T follicular helper cell (primary cell): ENCODE results near the gene PTPRN2.
"Not testable (repeated sequence)": the region's sequence is repeated elsewhere in the genome, so short reads cannot be mapped to it uniquely, and the experiment has no call there.

Source experiments
- DNase-seq: peaks from one replicate; pipeline ENCODE4 v3.0.0-alpha.2; 2020; ENCODE audit warnings: low read depth

PTPRN2 gene

GRCh38 chr7:158166386-158167340 lies 421.0 kb downstream of the PTPRN2 start:
- no peak for DNase-seq

DNA sequence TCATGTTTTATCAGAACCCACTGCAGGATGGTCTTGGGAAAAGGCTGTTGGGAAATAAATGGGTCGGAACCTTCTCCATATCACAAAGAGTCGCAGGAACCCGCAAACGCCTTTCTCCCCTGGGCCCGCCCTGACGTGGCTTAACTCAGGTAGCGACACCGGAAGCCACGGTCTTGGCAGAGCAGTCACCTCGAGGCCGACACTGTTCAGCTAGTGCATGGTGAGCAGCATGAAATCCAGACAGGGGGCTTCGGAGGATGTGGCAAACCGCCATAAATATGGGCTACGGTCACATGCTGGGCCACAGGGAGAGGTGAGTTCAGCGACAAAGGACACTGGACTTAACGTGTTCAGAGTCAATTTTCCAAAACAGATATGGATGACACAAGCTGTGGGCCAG lies 421.9 kb downstream of the PTPRN2 start:
- DNase-seq = no peak

- no peak for DNase-seq
Measured at GRCh38 chr7:158164101-158165095, 423.2 kb downstream of the PTPRN2 start.

DNA sequence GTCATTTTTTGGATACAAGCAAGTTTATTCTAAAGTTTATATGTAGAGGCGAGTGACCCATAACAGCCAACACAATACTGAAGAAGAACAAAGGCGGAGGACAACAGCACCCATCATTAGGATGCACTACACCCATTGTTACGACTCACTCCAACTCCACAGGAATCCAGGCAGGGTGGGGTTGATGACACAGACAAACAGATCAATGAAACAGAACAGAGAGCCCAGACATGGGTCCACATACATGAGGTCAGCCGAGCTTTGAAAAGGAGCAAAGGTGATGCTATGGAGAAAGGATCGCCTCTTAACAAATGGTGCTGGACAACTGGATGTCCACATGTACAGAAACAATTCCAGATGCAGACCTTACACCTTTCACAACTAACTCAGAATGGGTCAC lies 426.4 kb downstream of the PTPRN2 start:
- no peak for DNase-seq

DNA sequence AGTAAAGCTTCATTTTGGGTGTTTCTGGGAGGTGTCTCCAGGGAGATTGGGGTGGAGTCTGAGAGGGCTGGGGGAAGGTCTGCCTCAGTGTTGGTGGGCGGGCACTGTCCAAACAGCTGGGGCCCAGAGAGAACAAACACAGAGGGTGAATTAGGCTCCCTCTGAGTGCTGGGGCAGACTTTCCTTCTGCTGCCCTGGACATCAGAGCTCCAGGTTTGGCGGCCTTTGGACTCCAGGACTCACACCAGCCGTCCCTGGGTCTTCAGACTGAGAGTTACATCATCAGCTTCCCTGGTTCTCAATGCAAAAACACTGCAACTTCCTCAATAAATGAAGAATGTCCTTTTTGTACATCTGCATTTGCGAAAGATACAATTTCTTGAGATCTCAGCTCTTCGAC lies 427.4 kb downstream of the PTPRN2 start:
- no peak for DNase-seq

DNA sequence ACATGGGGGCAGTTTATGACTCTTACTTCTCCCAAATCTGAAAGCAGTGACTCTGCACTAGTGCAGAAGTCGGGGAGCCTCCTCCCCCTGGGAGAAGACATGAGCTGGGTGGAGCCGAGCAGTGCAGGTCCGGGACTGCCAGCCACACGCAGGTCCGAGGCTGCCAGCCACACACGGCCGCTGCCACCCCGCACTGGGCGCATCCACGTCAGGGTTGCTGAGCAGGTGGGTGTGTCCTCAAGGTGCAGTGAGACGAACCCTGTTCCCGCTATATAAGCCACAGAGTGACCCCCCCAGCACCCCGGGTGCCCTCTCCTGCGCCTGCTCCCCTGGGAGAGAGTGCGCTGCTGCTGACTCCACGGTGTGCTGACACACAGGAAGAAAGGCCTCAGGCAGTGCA lies 430.2 kb downstream of the PTPRN2 start:
- DNase-seq = no peak

- DNase-seq = not testable (repeated sequence)
Measured at GRCh38 chr7:158151273-158151672, 436.4 kb downstream of the PTPRN2 start.

DNA sequence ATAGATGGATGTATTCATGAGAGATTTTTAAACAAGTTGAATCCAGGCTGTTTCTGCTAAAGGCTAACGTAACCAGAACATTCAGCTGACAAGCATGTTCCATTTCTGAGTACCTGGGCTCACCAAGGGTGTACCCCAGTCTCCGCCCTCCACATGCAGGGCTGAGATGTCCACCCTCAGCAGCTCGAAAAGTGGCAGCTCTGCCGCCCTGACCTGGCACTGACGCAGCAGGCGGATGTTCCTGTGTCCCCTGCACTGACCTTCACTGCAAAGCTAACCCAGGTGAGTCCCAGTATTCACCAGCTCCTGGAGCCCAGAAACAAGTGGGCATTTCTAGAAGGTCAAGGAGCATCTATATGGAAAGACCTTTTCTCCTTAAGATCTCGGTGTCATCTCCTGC lies 437.4 kb downstream of the PTPRN2 start:
- no peak for DNase-seq

- DNase-seq = not testable (repeated sequence)
Measured at GRCh38 chr7:158147431-158147830, 440.2 kb downstream of the PTPRN2 start.

DNA sequence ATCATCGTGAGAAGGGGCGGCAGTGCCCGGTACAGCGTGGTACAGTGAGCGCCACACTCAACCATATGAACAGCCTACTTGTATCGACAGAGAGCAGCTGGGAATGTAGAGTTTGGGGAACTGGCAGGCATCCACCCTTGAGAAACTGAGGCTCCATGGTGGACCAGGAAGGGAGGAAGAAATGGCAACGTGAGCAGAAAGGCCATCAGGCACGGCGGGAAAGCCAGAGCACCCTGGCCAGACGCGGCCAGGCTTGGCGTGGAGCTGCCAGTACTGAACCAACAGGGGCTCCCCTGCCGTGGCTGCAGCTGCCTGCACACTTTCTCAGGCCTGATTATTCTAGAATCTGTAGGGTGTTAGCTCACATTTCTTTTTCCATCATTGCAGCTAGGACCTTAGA lies 442.3 kb downstream of the PTPRN2 start:
- no peak for DNase-seq

DNA sequence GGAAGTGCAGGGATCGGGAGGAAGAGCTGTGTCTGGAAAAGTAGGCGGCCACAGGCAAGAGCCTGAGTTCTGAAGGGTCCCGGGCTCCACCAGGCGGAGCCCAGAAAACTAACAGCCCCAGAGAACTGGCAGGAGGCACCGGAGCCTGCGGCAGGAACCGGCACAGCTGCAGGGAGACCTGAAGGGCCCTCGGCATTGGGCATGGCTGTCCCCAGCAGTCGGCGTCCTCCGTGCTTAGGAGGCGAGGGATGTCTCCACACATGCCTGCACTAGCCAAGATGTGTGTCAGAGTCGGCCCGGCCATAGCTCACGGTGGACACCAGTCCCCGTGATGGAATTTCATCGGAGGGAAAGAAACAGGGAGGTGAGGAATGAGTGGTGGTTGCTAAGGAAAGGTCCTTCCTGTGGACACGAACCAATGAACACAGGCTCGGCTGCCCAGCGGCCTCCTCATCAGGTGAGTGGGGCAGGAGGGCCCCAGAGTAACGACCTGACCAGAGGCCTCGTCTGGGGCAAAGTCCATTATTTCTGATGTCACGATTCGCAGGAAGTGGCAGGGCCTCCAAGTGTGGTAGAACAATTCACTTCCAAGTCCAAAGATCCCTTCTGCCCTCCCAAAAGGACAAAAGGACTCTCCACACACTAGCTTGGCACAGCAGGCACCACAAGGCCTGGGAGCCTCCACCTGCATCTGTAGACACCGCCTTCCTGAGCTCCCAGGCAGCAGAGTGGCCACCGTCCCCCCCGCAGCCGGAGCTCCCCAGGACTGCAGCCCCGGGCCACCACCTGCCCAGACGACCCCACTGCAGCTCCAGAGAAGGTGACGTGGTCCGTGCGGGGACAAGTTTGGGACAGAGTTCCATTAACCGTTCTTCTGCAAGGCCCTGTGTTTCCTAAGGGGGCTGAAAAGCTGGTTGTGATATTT lies 444.2 kb downstream of the PTPRN2 start:
- no peak for DNase-seq

GRCh38 chr7:158142657-158143056 lies 445.0 kb downstream of the PTPRN2 start:
- no peak for DNase-seq

- no peak for DNase-seq
Measured at GRCh38 chr7:158141806-158142518, 445.7 kb downstream of the PTPRN2 start.

- no peak for DNase-seq
Measured at GRCh38 chr7:158141221-158141582, 446.4 kb downstream of the PTPRN2 start.

GRCh38 chr7:158140538-158141220 lies 446.9 kb downstream of the PTPRN2 start:
- DNase-seq = no peak

DNA sequence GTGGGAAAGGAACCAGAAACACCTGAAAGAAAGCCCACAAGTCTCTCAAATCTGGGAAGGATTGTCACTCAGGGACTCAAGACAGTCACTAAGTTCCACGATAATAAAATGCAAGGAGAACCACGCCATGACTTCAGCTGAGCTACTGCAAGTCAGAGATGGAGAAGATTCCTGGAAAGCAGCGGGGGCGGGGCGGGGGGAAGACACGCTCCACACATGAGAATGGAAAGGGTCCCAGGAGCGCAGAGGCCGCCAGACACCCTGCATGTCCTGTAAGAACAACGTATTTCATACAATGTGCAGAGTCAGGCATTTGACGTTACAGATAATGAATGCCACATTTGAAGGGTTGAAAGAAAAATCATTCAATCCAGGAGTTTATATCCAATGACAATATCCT lies 448.1 kb downstream of the PTPRN2 start:
- no peak for DNase-seq

DNA sequence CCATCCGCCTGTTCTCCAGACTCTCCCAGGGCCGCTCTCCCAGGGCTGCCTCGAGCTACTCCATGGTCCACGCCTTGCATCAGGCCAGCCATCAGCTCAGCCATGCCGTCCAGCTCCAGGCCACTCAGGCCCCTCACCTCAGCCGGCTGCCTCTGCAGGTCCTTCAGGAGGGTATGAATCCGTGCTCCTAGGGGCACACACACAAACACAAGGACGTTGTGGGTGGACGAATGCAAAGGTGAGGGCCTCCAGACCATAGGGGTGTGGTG lies 449.4 kb downstream of the PTPRN2 start:
- DNase-seq = no peak

DNA sequence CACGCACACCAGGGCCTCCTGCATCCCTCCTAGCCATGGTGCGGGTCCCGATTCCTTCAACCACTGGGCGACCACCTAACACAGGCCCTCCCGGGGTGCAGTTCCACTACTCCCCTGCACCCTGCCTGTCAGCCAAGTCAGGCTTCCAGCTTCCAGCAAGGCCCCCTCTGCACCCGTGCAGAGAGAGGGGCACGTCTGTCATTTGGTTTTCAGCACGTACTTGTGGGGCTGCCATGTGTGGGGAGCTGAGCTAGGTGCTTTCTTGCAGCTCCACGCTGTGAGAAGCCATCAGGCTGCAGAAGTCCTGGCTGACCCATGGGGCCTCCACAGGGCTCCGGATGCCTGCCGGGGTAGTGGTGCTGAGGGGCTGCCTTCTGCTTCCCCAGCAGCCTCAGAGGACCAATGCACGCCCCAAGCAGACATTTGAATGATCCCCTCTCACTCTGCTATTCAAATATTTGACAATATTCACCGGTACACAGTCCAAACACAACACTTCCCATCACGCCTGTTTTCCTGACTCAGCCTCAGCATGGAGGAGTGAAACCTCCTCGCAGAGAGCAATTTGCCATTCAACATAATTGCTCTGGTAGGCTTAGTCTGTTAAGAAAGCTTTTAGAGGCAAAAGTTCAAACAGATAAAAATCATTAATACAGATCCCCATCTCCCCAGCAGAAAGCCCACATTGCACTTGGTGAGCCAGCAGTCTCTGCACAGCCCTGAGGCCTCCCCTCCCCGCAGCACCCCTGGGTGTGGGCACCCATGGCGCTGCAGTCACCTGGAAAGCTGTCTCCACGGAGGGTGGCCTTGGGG lies 449.9 kb downstream of the PTPRN2 start:
- no peak for DNase-seq

- DNase-seq = no peak
Measured at GRCh38 chr7:158135931-158136330, 451.7 kb downstream of the PTPRN2 start.

GRCh38 chr7:158134824-158135223 lies 452.8 kb downstream of the PTPRN2 start:
- no peak for DNase-seq
